ENCODE results near the gene FBRSL1. TPM values are rescaled to one million over a fixed set of nuclear protein-coding genes. Genes with fewer than 3 reads are reported as not detected.

Gene FBRSL1
- total and polyA plus RNA-seq, 2 of the 8 experiments (the other 6 are each of a cell fraction or from before 2014, with no cell fraction given): 18.4 to 109 TPM

DNA sequence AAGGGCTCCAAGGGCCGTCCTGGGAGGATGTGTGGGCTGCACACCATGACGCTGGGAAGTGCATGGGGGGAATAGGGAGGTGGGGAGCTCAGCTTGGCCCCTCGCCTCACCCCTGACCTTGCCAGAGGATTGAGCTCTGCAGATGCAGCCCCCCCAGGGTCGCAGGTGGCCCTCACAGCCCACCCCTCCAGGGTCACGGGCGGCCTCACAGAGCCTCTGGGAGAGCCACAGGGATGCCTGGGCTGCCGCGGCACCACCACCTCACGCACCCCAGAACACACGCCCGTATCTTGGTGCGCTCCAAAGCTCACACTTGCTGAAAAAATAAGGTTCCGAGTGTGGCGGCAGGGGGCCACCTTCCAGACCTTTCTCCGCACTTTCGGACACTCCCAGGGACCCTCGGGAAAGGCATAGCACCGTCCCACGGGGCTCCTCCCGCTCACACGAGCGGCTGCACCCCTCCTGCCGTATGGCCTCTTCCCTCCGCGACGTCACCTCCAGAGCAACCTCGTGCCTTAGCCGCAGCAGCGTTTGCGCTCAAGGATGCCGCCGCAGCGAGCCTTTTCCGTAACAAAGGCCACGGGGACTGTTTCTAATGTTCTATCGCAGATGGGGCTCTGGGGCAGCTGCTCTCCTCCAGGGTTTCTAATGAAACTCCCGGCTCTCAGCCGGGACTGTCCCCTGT is 9.9 kb upstream of the FBRSL1 start (continued):
- no peak for TF ChIP-seq KDM5A (IDR thresholded peaks at IDR 0.05; ENCODE audit: low read length)
- no peak for TF ChIP-seq SP2 (IDR thresholded peaks at IDR 0.05; ENCODE audit: low read length)
- TF ChIP-seq, protein P1, sequence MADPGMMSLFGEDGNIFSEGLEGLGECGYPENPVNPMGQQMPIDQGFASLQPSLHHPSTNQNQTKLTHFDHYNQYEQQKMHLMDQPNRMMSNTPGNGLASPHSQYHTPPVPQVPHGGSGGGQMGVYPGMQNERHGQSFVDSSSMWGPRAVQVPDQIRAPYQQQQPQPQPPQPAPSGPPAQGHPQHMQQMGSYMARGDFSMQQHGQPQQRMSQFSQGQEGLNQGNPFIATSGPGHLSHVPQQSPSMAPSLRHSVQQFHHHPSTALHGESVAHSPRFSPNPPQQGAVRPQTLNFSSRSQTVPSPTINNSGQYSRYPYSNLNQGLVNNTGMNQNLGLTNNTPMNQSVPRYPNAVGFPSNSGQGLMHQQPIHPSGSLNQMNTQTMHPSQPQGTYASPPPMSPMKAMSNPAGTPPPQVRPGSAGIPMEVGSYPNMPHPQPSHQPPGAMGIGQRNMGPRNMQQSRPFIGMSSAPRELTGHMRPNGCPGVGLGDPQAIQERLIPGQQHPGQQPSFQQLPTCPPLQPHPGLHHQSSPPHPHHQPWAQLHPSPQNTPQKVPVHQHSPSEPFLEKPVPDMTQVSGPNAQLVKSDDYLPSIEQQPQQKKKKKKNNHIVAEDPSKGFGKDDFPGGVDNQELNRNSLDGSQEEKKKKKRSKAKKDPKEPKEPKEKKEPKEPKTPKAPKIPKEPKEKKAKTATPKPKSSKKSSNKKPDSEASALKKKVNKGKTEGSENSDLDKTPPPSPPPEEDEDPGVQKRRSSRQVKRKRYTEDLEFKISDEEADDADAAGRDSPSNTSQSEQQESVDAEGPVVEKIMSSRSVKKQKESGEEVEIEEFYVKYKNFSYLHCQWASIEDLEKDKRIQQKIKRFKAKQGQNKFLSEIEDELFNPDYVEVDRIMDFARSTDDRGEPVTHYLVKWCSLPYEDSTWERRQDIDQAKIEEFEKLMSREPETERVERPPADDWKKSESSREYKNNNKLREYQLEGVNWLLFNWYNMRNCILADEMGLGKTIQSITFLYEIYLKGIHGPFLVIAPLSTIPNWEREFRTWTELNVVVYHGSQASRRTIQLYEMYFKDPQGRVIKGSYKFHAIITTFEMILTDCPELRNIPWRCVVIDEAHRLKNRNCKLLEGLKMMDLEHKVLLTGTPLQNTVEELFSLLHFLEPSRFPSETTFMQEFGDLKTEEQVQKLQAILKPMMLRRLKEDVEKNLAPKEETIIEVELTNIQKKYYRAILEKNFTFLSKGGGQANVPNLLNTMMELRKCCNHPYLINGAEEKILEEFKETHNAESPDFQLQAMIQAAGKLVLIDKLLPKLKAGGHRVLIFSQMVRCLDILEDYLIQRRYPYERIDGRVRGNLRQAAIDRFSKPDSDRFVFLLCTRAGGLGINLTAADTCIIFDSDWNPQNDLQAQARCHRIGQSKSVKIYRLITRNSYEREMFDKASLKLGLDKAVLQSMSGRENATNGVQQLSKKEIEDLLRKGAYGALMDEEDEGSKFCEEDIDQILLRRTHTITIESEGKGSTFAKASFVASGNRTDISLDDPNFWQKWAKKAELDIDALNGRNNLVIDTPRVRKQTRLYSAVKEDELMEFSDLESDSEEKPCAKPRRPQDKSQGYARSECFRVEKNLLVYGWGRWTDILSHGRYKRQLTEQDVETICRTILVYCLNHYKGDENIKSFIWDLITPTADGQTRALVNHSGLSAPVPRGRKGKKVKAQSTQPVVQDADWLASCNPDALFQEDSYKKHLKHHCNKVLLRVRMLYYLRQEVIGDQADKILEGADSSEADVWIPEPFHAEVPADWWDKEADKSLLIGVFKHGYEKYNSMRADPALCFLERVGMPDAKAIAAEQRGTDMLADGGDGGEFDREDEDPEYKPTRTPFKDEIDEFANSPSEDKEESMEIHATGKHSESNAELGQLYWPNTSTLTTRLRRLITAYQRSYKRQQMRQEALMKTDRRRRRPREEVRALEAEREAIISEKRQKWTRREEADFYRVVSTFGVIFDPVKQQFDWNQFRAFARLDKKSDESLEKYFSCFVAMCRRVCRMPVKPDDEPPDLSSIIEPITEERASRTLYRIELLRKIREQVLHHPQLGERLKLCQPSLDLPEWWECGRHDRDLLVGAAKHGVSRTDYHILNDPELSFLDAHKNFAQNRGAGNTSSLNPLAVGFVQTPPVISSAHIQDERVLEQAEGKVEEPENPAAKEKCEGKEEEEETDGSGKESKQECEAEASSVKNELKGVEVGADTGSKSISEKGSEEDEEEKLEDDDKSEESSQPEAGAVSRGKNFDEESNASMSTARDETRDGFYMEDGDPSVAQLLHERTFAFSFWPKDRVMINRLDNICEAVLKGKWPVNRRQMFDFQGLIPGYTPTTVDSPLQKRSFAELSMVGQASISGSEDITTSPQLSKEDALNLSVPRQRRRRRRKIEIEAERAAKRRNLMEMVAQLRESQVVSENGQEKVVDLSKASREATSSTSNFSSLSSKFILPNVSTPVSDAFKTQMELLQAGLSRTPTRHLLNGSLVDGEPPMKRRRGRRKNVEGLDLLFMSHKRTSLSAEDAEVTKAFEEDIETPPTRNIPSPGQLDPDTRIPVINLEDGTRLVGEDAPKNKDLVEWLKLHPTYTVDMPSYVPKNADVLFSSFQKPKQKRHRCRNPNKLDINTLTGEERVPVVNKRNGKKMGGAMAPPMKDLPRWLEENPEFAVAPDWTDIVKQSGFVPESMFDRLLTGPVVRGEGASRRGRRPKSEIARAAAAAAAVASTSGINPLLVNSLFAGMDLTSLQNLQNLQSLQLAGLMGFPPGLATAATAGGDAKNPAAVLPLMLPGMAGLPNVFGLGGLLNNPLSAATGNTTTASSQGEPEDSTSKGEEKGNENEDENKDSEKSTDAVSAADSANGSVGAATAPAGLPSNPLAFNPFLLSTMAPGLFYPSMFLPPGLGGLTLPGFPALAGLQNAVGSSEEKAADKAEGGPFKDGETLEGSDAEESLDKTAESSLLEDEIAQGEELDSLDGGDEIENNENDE (IDR thresholded peaks at IDR 0.05; ENCODE audit: insufficient replicate concordance, low read length): no peak
- TF ChIP-seq GTF2F1 (IDR thresholded peaks at IDR 0.05; ENCODE audit: borderline replicate concordance, low read depth, low read length): no peak
- TF ChIP-seq TBP (IDR thresholded peaks at IDR 0.05; ENCODE audit: low read depth, low read length): no peak
- no peak for TF ChIP-seq RXRA (IDR thresholded peaks at IDR 0.05; ENCODE audit: insufficient read depth, low read depth, low read length)
- TF ChIP-seq, protein P2, sequence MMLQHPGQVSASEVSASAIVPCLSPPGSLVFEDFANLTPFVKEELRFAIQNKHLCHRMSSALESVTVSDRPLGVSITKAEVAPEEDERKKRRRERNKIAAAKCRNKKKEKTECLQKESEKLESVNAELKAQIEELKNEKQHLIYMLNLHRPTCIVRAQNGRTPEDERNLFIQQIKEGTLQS (IDR thresholded peaks at IDR 0.05; ENCODE audit: insufficient read depth, low read depth, low read length): no peak
